ENCODE results near the gene SDK1. TPM values are rescaled to one million over a fixed set of nuclear protein-coding genes. Genes with fewer than 3 reads are reported as not detected.

The SDK1 gene
- total RNA-seq, 2 experiments from 2014 or later = 0.19 to 0.36 TPM

DNA sequence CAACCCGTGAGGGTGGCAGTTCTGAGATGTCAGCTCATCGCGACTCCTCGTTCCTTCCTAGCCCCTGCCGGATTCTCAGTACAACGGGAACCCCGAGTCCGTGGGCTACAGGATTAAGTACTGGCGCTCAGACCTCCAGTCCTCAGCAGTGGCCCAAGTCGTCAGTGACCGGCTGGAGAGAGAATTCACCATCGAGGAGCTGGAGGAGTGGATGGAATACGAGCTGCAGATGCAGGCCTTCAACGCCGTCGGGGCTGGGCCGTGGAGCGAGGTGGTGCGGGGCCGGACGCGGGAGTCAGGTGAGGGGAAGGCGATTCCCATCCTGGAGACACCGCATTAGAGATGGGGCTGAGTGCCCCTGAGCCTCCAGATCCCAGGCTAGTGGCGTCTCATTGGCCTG, 812.9 kb downstream of the SDK1 start:
- intact Hi-C loops (cut with micrococcal nuclease; ENCODE audit: unreplicated experiment) = no loop called here
- no peaks in the 10 kb centered on the region for H3K4me1 ChIP-seq (ENCODE audit: insufficient read depth, low read length, poor library complexity, severe bottlenecking)
- no peaks in the 10 kb centered on the region for H3K9me2 ChIP-seq (ENCODE audit: insufficient read depth, low read length)
- BruUV-seq (replicated peaks) = no TSS peak
- H3K4me3 ChIP-seq (ENCODE audit: low read depth, low read length, poor library complexity, severe bottlenecking) = no peak overlapping the region
- no peak for DNase-seq (ENCODE audit: low spot score)
- H3K79me2 ChIP-seq (ENCODE audit: insufficient read depth, low read depth, low read length) = no peaks in the 10 kb centered on the region
- ChIA-PET POLR2A (no interaction called here), CTCF (ENCODE audit: unreplicated experiment) (no interaction called here)
- no peak overlapping the region for H2AFZ ChIP-seq (ENCODE audit: low read length)
- no peaks in the 10 kb centered on the region for H3K36me3 ChIP-seq (ENCODE audit: insufficient read depth, low read length)
- no peak overlapping the region for H3K4me2 ChIP-seq (ENCODE audit: low read length)
- TF ChIP-seq, protein P1, sequence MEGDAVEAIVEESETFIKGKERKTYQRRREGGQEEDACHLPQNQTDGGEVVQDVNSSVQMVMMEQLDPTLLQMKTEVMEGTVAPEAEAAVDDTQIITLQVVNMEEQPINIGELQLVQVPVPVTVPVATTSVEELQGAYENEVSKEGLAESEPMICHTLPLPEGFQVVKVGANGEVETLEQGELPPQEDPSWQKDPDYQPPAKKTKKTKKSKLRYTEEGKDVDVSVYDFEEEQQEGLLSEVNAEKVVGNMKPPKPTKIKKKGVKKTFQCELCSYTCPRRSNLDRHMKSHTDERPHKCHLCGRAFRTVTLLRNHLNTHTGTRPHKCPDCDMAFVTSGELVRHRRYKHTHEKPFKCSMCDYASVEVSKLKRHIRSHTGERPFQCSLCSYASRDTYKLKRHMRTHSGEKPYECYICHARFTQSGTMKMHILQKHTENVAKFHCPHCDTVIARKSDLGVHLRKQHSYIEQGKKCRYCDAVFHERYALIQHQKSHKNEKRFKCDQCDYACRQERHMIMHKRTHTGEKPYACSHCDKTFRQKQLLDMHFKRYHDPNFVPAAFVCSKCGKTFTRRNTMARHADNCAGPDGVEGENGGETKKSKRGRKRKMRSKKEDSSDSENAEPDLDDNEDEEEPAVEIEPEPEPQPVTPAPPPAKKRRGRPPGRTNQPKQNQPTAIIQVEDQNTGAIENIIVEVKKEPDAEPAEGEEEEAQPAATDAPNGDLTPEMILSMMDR (conservative IDR thresholded peaks at IDR 0.05; ENCODE audit: low read length) = no peak
- TF ChIP-seq EZH2phosphoT487 (IDR thresholded peaks at IDR 0.05; ENCODE audit: borderline replicate concordance, low read depth, low read length) = no peak
- H3K27ac ChIP-seq (ENCODE audit: low read depth, low read length, poor library complexity, severe bottlenecking) = no peak overlapping the region
- H3K9me3 ChIP-seq (ENCODE audit: low read length) = 0 out of 2 replicates have a peak, but pooled peaks cover 4% of the 10 kb centered on the region
- no peaks in the 10 kb centered on the region for H4K20me1 ChIP-seq (ENCODE audit: insufficient read depth, low read length)

DNA sequence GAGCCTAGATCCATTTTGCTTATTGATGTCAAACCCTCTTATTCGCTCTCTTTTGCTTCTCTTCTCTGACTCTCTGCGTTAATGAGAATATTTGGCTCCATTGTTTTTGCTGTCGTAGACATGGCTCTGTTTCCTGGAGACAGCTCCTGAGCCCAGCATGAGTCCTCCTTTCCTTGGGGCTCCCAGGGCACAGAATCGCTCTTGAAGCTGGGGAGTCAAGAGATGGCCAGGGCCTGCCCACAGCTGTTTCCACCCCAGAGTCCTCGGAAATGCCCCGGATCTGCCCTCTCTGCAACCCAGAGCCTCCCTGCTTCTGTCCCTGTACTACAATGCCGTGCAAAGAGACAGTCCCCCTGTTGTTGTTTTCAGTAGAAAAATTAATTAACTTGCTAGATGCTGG, 814.4 kb downstream of the SDK1 start:
- TF ChIP-seq EZH2phosphoT487 (IDR thresholded peaks at IDR 0.05; ENCODE audit: borderline replicate concordance, low read depth, low read length) = no peak
- TF ChIP-seq, protein P1 (conservative IDR thresholded peaks at IDR 0.05; ENCODE audit: low read length) = no peak
- no TSS peak for BruUV-seq (replicated peaks)
- no peaks in the 10 kb centered on the region for H3K36me3 ChIP-seq (ENCODE audit: insufficient read depth, low read length)
- no peaks in the 10 kb centered on the region for H4K20me1 ChIP-seq (ENCODE audit: insufficient read depth, low read length)
- intact Hi-C loops (cut with micrococcal nuclease; ENCODE audit: unreplicated experiment) = no loop called here
- no peak overlapping the region for H2AFZ ChIP-seq (ENCODE audit: low read length)
- no peaks in the 10 kb centered on the region for H3K79me2 ChIP-seq (ENCODE audit: insufficient read depth, low read depth, low read length)
- ChIA-PET CTCF (ENCODE audit: unreplicated experiment) (no interaction called here), POLR2A (no interaction called here)
- no peak for DNase-seq (ENCODE audit: low spot score)
- H3K4me1 ChIP-seq (ENCODE audit: insufficient read depth, low read length, poor library complexity, severe bottlenecking) = no peaks in the 10 kb centered on the region
- 0 out of 2 replicates have a peak, but pooled peaks cover 8% of the 10 kb centered on the region for H3K9me3 ChIP-seq (ENCODE audit: low read length)
- no peak overlapping the region for H3K4me2 ChIP-seq (ENCODE audit: low read length)
- H3K27ac ChIP-seq (ENCODE audit: low read depth, low read length, poor library complexity, severe bottlenecking) = no peak overlapping the region
- no peak overlapping the region for H3K4me3 ChIP-seq (ENCODE audit: low read depth, low read length, poor library complexity, severe bottlenecking)
- no peaks in the 10 kb centered on the region for H3K9me2 ChIP-seq (ENCODE audit: insufficient read depth, low read length)

DNA sequence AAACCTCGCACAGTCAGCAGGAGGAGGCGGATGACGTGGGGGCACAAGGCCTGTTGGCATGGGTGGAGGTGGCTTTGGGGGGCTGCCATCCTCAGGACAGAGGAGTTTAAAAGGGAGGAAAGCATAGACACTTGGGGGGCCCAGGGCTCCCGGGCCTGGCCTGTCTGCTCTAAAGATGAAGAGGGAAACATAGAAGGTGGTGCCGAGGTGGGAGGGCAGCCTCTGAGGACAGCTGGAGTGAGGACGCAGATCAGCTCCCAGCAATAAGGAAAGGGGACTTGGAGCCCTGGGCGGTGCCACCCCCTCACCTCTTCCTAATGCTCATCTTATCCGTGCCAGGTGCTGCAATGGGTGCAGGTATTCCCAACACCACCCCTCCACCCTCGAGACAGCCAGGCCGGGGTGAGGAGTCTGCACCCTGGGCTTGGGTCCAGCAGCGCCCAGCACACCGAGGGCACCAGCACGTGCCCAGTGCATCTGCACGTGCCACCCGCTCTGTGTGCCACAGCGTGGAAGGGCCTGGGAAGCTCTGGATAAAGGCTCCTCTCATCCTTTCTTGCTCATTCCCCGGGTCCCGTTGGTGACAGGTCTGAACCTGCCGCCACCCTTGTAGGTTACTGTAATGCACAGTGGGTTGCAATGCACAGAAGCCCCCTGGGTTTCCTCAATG, 815.0 kb downstream of the SDK1 start:
- Histone ChIP-seq H3K9me3 (ENCODE audit: low read length) (0 out of 2 replicates have a peak, but pooled peaks cover 12% of the 10 kb centered on the region), H3K4me1 (ENCODE audit: insufficient read depth, low read length, poor library complexity, severe bottlenecking) (no peaks in the 10 kb centered on the region), H2AFZ (ENCODE audit: low read length) (no peak overlapping the region), H4K20me1 (ENCODE audit: insufficient read depth, low read length) (no peaks in the 10 kb centered on the region), H3K4me2 (ENCODE audit: low read length) (no peak overlapping the region), H3K9me2 (ENCODE audit: insufficient read depth, low read length) (no peaks in the 10 kb centered on the region), H3K27ac (ENCODE audit: low read depth, low read length, poor library complexity, severe bottlenecking) (no peak overlapping the region), H3K79me2 (ENCODE audit: insufficient read depth, low read depth, low read length) (no peaks in the 10 kb centered on the region), H3K36me3 (ENCODE audit: insufficient read depth, low read length) (no peaks in the 10 kb centered on the region), H3K4me3 (ENCODE audit: low read depth, low read length, poor library complexity, severe bottlenecking) (no peak overlapping the region)
- no TSS peak for BruUV-seq (replicated peaks)
- TF ChIP-seq, protein P1 (conservative IDR thresholded peaks at IDR 0.05; ENCODE audit: low read length) = no peak
- no peak for TF ChIP-seq EZH2phosphoT487 (IDR thresholded peaks at IDR 0.05; ENCODE audit: borderline replicate concordance, low read depth, low read length)
- no peak for DNase-seq (ENCODE audit: low spot score)
- CTCF ChIA-PET (ENCODE audit: unreplicated experiment) = no interaction called here
- POLR2A ChIA-PET = no interaction called here
- intact Hi-C loops (cut with micrococcal nuclease; ENCODE audit: unreplicated experiment) = no loop called here

Measured in OCI-LY7 (cell line).